GM06990 (cell line): ENCODE measurements around the gene PHACTR2.
"Not testable (repeated sequence)": the region's sequence is repeated elsewhere in the genome, so short reads cannot be mapped to it uniquely, and the experiment has no call there.

Experiments used
- DNase-seq: peaks from one replicate; pipeline ENCODE4 v3.0.0-alpha.2; 2011; ENCODE audit not compliant: insufficient read length; ENCODE audit errors: extremely low read depth
- H3K27me3 ChIP-seq: replicated peaks from 2 replicates; pipeline ENCODE4 v1.6.0; 2011; ENCODE audit warnings: low read length; ENCODE audit not compliant: control insufficient read depth, insufficient read depth
- H3K36me3 ChIP-seq: 2 replicates; pipeline ENCODE4 v1.5.1; 2011; ENCODE audit warnings: low read length; ENCODE audit not compliant: control insufficient read depth, insufficient read depth
- H3K4me3 ChIP-seq: replicated peaks from 2 replicates; pipeline ENCODE4 v1.5.1; 2011; ENCODE audit warnings: low read depth, mild to moderate bottlenecking, control low read depth, low read length
- TF ChIP-seq, protein P1 (sequence below): IDR thresholded peaks from 2 replicates; pipeline ENCODE4 v1.5.1; 2011; ENCODE audit warnings: low read length, control low read depth, mild to moderate bottlenecking, inconsistent platforms; ENCODE audit not compliant: insufficient read depth, poor library complexity, severe bottlenecking

PHACTR2 gene

DNA sequence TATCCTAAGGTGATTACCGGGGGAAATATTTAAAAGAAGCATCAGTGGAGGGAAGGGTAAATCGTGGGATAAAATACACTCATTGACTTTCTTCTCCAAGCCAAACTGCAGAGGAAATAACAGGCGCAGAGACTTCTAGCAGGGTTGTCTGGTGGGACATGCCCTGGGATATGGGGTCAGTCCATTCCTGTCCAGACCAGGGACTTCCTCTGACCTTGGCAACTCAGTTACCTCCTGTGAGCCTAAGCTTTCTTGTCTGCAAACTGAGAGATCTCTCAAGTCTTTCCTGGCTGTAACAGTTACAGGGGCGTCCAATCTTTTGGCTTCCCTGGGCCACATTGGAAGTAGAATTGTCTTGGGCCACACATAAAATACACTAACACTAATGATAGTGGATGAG, 21.7 kb upstream of the PHACTR2 start:
- TF ChIP-seq, protein P1, sequence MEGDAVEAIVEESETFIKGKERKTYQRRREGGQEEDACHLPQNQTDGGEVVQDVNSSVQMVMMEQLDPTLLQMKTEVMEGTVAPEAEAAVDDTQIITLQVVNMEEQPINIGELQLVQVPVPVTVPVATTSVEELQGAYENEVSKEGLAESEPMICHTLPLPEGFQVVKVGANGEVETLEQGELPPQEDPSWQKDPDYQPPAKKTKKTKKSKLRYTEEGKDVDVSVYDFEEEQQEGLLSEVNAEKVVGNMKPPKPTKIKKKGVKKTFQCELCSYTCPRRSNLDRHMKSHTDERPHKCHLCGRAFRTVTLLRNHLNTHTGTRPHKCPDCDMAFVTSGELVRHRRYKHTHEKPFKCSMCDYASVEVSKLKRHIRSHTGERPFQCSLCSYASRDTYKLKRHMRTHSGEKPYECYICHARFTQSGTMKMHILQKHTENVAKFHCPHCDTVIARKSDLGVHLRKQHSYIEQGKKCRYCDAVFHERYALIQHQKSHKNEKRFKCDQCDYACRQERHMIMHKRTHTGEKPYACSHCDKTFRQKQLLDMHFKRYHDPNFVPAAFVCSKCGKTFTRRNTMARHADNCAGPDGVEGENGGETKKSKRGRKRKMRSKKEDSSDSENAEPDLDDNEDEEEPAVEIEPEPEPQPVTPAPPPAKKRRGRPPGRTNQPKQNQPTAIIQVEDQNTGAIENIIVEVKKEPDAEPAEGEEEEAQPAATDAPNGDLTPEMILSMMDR: no peak
- Histone ChIP-seq H3K27me3 (no peaks in the 10 kb centered on the region), H3K36me3 (no peaks in the 10 kb centered on the region), H3K4me3 (no peak overlapping the region)
- no peak for DNase-seq

DNA sequence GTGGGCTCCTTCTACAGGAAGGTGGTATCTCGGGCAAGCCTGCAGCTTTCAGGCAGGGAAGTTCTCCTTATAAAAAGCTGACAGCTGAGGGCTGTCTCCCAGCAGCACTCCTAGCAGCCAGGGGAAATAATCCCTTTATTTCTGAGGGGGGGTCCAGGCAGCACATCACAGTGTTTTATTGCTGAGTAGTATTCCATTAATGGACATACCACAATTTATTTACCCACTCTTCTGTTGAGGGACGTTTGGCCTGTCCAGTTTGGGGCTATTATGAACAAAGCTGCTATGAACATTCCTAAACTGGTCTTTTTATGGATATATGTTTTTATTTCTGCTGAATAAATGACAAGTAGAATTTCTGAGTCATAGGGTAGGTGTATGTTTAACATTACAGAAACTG, 20.0 kb upstream of the PHACTR2 start:
- H3K27me3 ChIP-seq: no peaks in the 10 kb centered on the region

DNA sequence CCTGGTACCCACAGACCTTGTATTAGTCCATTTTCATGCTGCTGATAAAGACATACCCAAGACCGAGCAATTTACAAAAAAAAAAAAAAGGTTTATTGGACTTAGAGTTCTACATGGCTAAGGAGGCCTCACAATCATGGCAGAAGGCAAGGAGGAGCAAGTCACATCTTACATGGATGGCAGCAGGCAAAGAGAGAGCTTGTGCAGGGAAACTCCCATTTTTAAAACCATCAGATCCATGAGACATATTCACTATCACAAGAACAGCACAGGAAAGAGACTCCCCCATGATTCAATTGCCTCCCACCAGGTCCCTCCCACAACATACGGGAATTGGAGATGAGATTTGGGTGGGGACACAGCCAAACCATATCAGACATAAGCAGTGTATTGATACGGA, 17.6 kb upstream of the PHACTR2 start:
- not testable (repeated sequence) for H3K36me3 ChIP-seq, DNase-seq, H3K27me3 ChIP-seq, H3K4me3 ChIP-seq

More for the DNA sequence above, 20.0 kb upstream of the PHACTR2 start:
- no peaks in the 10 kb centered on the region for H3K36me3 ChIP-seq
- H3K4me3 ChIP-seq: no peak overlapping the region
- TF ChIP-seq, protein P1: no peak
- no peak for DNase-seq

DNA sequence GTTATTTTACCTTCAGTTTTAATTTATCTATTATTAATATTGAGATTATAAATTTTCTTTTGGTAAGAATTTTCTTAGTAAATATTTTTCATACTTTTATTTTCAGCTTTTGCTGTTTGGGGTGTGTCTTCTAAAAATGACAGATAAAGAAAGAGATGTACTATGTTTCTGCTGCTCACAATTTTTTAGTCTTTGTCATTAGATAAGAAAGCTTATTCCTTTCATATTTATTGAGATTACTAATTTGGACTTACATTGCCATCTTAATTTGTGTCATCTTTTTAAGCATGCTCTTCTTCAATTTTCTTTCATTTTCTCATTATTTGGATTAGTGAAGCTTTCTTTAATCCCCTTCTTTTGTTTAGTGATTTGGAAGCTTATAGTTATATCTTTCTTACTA, 13.6 kb upstream of the PHACTR2 start:
- Histone ChIP-seq H3K36me3 (no peaks in the 10 kb centered on the region), H3K4me3 (no peak overlapping the region), H3K27me3 (no peaks in the 10 kb centered on the region)
- TF ChIP-seq, protein P1: no peak
- DNase-seq: no peak

DNA sequence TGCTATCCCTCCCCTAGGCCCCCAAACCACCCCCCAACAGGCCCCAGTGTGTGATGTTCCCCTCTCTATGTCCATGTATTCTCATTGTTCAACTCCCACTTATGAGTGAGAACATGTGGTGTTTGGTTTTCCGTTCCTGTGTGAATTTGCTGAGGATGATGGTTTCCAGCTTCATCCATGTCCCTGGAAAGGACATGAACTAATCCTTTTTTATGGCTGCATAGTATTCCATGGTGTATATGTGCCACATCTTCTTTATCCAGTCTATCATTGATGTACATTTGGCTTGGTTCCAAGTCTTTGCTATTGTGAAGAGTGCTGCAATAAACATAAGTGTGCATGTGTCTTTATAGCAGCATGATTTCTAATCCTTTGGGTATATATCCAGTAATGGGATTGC, 11.8 kb upstream of the PHACTR2 start:
- not testable (repeated sequence) for H3K27me3 ChIP-seq, H3K36me3 ChIP-seq, DNase-seq, H3K4me3 ChIP-seq

DNA sequence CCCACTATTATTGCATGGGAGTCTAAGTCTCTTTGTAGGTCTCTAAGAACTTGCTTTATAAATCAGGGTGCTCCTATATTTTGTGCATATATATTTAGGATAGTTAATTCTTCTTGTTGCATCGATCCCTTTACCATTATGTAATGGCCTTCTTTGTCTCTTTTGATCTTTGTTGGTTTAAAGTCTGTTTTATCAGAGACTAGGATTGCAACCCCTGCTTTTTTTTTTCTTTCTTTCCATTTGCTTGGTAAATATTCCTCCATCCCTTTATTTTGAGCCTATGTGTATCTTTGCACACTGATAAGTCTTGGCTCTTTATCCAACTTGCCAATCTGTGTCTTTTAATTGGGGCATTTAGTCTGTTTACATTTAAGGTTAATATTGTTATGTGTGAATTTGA, 8.3 kb upstream of the PHACTR2 start:
- DNase-seq, H3K36me3 ChIP-seq, H3K27me3 ChIP-seq, H3K4me3 ChIP-seq: not testable (repeated sequence)

DNA sequence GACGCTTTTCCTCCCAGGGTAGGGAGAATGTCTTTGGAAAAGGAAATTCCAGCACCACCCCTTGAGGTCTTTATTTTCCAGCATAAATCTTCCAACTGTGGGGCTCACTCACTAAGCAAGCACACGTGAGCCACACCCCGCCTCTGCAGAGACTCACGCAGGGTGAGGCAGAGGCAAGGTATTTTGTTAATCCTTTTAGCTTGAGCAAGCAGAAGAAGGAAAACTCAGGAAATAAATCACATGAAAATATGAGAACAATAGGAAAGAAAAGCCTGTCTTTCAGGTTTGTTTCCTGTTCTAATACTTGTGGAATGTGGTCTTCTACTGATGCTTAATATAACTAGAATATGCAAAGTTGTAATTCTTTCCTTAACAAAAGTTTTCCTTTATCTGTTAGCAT, 4.1 kb upstream of the PHACTR2 start:
- H3K36me3 ChIP-seq: no peaks in the 10 kb centered on the region
- TF ChIP-seq, protein P1: no peak
- no peak overlapping the region for H3K4me3 ChIP-seq
- DNase-seq: no peak
- no peaks in the 10 kb centered on the region; the same call in 1 of the 2 replicates for H3K27me3 ChIP-seq
